Lower leg skin (tissue), 3 donors: ENCODE results near the gene PCED1A.

Experiments used
- POLR2A ChIP-seq, 2 donors: fragments of 450-650 bp; IDR thresholded peaks; one replicate each; pipeline ENCODE4 v1.6.1; 2016 to 2017; ENCODE audit warnings: antibody characterized with exemption in 2 of 2, mild to moderate bottlenecking in 1 of 2, moderate library complexity in 1 of 2
- TF ChIP-seq, protein P1 (sequence below), 3 donors: fragments of 450-650 bp; IDR thresholded peaks; one replicate each; pipeline ENCODE4 v1.5.1; 2016; ENCODE audit warnings: antibody characterized with exemption in 3 of 3, mild to moderate bottlenecking in 3 of 3, moderate library complexity in 2 of 3

- TF ChIP-seq, protein P1, sequence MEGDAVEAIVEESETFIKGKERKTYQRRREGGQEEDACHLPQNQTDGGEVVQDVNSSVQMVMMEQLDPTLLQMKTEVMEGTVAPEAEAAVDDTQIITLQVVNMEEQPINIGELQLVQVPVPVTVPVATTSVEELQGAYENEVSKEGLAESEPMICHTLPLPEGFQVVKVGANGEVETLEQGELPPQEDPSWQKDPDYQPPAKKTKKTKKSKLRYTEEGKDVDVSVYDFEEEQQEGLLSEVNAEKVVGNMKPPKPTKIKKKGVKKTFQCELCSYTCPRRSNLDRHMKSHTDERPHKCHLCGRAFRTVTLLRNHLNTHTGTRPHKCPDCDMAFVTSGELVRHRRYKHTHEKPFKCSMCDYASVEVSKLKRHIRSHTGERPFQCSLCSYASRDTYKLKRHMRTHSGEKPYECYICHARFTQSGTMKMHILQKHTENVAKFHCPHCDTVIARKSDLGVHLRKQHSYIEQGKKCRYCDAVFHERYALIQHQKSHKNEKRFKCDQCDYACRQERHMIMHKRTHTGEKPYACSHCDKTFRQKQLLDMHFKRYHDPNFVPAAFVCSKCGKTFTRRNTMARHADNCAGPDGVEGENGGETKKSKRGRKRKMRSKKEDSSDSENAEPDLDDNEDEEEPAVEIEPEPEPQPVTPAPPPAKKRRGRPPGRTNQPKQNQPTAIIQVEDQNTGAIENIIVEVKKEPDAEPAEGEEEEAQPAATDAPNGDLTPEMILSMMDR (IDR thresholded peaks at IDR 0.05) = no peak
- no peak for TF ChIP-seq POLR2A (IDR thresholded peaks at IDR 0.05)
Observed at GRCh38 chr20:2847802-2848201, 7.3 kb upstream of the PCED1A start.
